ENCODE results near the gene NDUFS4. TPM values are rescaled to one million over a fixed set of nuclear protein-coding genes. Genes with fewer than 3 reads are reported as not detected.
A peak's percentile ranks its signal among the peaks of the same experiment; 100 is the strongest.

NDUFS4 gene
- total and polyA plus RNA-seq, 9 of the 15 experiments (the other 6 are each of a cell fraction or from before 2014, with no cell fraction given), result 68.7 to 313 (median 113) TPM

- DNase-seq (ENCODE audit: extremely low read depth in 1 of 4, low spot score in 3 of 4) (no peak), ATAC-seq (no peak), FAIRE-seq (no peak)
- Histone ChIP-seq H3K36me3 (ENCODE audit: control insufficient read depth, insufficient read depth, low read length) (peaks cover 10% of the 10 kb centered on the region; the same call in 1 of the 3 replicates), H3K4me2 (ENCODE audit: insufficient read depth, low read length) (no peak overlapping the region), H4K20me1 (replicated peaks; ENCODE audit: control insufficient read depth, insufficient read depth, low read length) (no peaks in the 10 kb centered on the region), H3K4me3 (no peak overlapping the region), H3K27ac (ENCODE audit: extremely low read depth, low read depth, low read length) (no peak overlapping the region), H3K4me1 (replicated peaks in 1 of 2; ENCODE audit: control insufficient read depth in 2 of 2, insufficient read depth in 2 of 2, low read length in 2 of 2) (no peaks in the 10 kb centered on the region), H3K9me3 (replicated peaks; ENCODE audit: control insufficient read depth, insufficient read depth, low read depth, low read length) (no peaks in the 10 kb centered on the region), H3K9ac (ENCODE audit: insufficient read depth in 1 of 2, low read depth in 2 of 2, low read length in 2 of 2) (no peak overlapping the region), H3K79me2 (ENCODE audit: control insufficient read depth, insufficient read depth, low read length) (peaks cover 6% of the 10 kb centered on the region; the same call in 2 of the 3 replicates), H3K27me3 (ENCODE audit: control insufficient read depth in 2 of 2, insufficient read depth in 2 of 2, low read length in 2 of 2) (no peaks in the 10 kb centered on the region), H2AFZ (ENCODE audit: low read depth, low read length) (no peak overlapping the region), H3K9me1 (ENCODE audit: control insufficient read depth, insufficient read depth, low read length) (no peaks in the 10 kb centered on the region)
- ChIA-PET CTCF (ENCODE audit: low intra/inter-chr PET ratio) (no interaction called here), POLR2A (no interaction called here)
- intact Hi-C loops (cut with micrococcal nuclease), result no loop called here
- TF ChIP-seq ATF3 (IDR thresholded peaks at IDR 0.05) (peak; percentile 26; the same call in 1 of the 2 replicates), ATF3 (CRISPR knock-in tag; conservative IDR thresholded peaks at IDR 0.05) (no peak), GTF2E2 (tag; IDR thresholded peaks at IDR 0.05) (no peak)
- 65% methylated on average over 2 of the region's 2 CpGs for WGBS (ENCODE audit: insufficient coverage, low coverage, missing lambda C conversion rate)
- in situ Hi-C loops (cut with MboI), result no loop called here
- TSS peak; percentile 16 for BruUV-seq (replicated peaks)
Observed at GRCh38 chr5:53604309-53604708, 43.9 kb downstream of the NDUFS4 start.

GRCh38 chr5:53607886-53608285 is 47.4 kb downstream of the NDUFS4 start:
- ATAC-seq, result no peak
- Histone ChIP-seq H3K27ac (ENCODE audit: extremely low read depth, low read depth, low read length) (no peak overlapping the region), H3K4me2 (ENCODE audit: insufficient read depth, low read length) (no peak overlapping the region), H2AFZ (ENCODE audit: low read depth, low read length) (no peak overlapping the region), H4K20me1 (replicated peaks; ENCODE audit: control insufficient read depth, insufficient read depth, low read length) (no peaks in the 10 kb centered on the region), H3K36me3 (ENCODE audit: control insufficient read depth, insufficient read depth, low read length) (peaks cover 10% of the 10 kb centered on the region; the same call in 1 of the 3 replicates), H3K79me2 (ENCODE audit: control insufficient read depth, insufficient read depth, low read length) (no peaks in the 10 kb centered on the region; the same call in 2 of the 3 replicates), H3K9me3 (replicated peaks; ENCODE audit: control insufficient read depth, insufficient read depth, low read depth, low read length) (no peaks in the 10 kb centered on the region), H3K4me1 (replicated peaks in 1 of 2; ENCODE audit: control insufficient read depth in 2 of 2, insufficient read depth in 2 of 2, low read length in 2 of 2) (no peaks in the 10 kb centered on the region), H3K4me3 (no peak overlapping the region), H3K27me3 (ENCODE audit: control insufficient read depth in 2 of 2, insufficient read depth in 2 of 2, low read length in 2 of 2) (no peaks in the 10 kb centered on the region), H3K9ac (ENCODE audit: insufficient read depth in 1 of 2, low read depth in 2 of 2, low read length in 2 of 2) (no peak overlapping the region), H3K9me1 (ENCODE audit: control insufficient read depth, insufficient read depth, low read length) (no peaks in the 10 kb centered on the region)
- POLR2A ChIA-PET, result no interaction called here
- FAIRE-seq, result no peak
- intact Hi-C loops (cut with micrococcal nuclease), result no loop called here
- TF ChIP-seq ZNF184 (CRISPR knock-in tag; IDR thresholded peaks at IDR 0.05) (no peak), PKNOX1 (IDR thresholded peaks at IDR 0.05) (no peak), ARID3A (IDR thresholded peaks at IDR 0.05; ENCODE audit: borderline replicate concordance, low read depth, low read length) (no peak), ZNF717 (CRISPR knock-in tag; IDR thresholded peaks at IDR 0.05) (no peak), DPF2 (IDR thresholded peaks at IDR 0.05) (no peak), MTF1 (CRISPR knock-in tag; IDR thresholded peaks at IDR 0.05; ENCODE audit: borderline replicate concordance) (no peak), NR2C1 (IDR thresholded peaks at IDR 0.05) (no peak), NR2C1 (tag; IDR thresholded peaks at IDR 0.05) (no peak), FOXK2 (conservative IDR thresholded peaks at IDR 0.05 in 1 of 2, IDR thresholded peaks at IDR 0.05 in 1 of 2; ENCODE audit: low read depth in 2 of 2) (no peak)
- 89% methylated on average over 2 of the region's 2 CpGs for WGBS (ENCODE audit: insufficient coverage, low coverage, missing lambda C conversion rate)
- DNase-seq (ENCODE audit: extremely low read depth in 1 of 4, low spot score in 3 of 4), result no peak
- BruUV-seq (replicated peaks), result no TSS peak
- in situ Hi-C loops (cut with MboI), result no loop called here
- CTCF ChIA-PET (ENCODE audit: low intra/inter-chr PET ratio), result no interaction called here
